H1 (cell line): ENCODE data around the gene CCDC198. TPM values are rescaled to one million over a fixed set of nuclear protein-coding genes. Genes with fewer than 3 reads are reported as not detected.

Experiments
- CTCF ChIA-PET: fragments of 300-600 bp; sonication (Branson Sonifier 250); formaldehyde crosslinking; loops from one replicate; lab custom pipeline; 2021; ENCODE audit not compliant: partially characterized antibody; lab: Charles Lee
- POLR2A ChIA-PET: fragments of 300-600 bp; sonication (Branson Sonifier 250); formaldehyde crosslinking; loops from one replicate; lab custom pipeline; 2021; ENCODE audit warnings: inconsistent platforms; ENCODE audit not compliant: partially characterized antibody; lab: Charles Lee
- DNase-seq, 2 experiments: peaks; one replicate each; pipeline versions ENCODE4 v3.0.0 to v3.0.0-alpha.2; 2010 to 2022; ENCODE audit warnings: low spot score in 2 of 2, low read depth in 1 of 2, mixed read lengths in 1 of 2
- FAIRE-seq: peaks from 2 replicates; lab custom pipeline; 2011; peaks lifted over from hg19 to GRCh38; lab: Jason Lieb, UNC
- H2AFZ ChIP-seq: 2 replicates; pipeline ENCODE4 v1.8.1; 2012; ENCODE audit warnings: low read length, inconsistent platforms
- H2AK5ac ChIP-seq: 2 replicates; pipeline ENCODE4 v1.6.1; 2013; ENCODE audit warnings: low read depth, low read length
- H2BK120ac ChIP-seq: replicated peaks from 2 replicates; pipeline ENCODE3; 2013; ENCODE audit warnings: low read depth, low read length, inconsistent platforms
- H2BK12ac ChIP-seq: 2 replicates; pipeline ENCODE4 v1.6.1; 2013; ENCODE audit warnings: low read depth, low read length
- H2BK15ac ChIP-seq: 2 replicates; pipeline ENCODE4 v1.6.1; 2013; ENCODE audit warnings: low read length
- H2BK20ac ChIP-seq: 2 replicates; pipeline ENCODE4 v1.6.1; 2013; ENCODE audit warnings: low read length
- H2BK5ac ChIP-seq: 2 replicates; pipeline ENCODE4 v1.6.1; 2013; ENCODE audit warnings: low read depth, low read length
- H3K14ac ChIP-seq: 2 replicates; pipeline ENCODE4 v1.6.1; 2013; ENCODE audit warnings: inconsistent platforms; ENCODE audit not compliant: insufficient read length
- H3K18ac ChIP-seq: 2 replicates; pipeline ENCODE4 v1.6.1; 2013; ENCODE audit warnings: low read length; ENCODE audit errors: extremely low read depth
- H3K23ac ChIP-seq: 2 replicates; pipeline ENCODE4 v1.6.1; 2013; ENCODE audit warnings: inconsistent platforms; ENCODE audit not compliant: insufficient read length
- H3K23me2 ChIP-seq: 2 replicates; pipeline ENCODE4 v1.6.1; 2013; ENCODE audit warnings: low read depth, low read length
- H3K27ac ChIP-seq: 2 replicates; pipeline ENCODE4 v1.6.1; 2011; ENCODE audit warnings: low read depth, low read length, inconsistent platforms
- H3K27me3 ChIP-seq, 4 experiments: replicated peaks in 1 of 4; 1 replicate in 1 of 4; 2 replicates in 3 of 4; pipeline versions ENCODE4 v1.6.1 to v1.8.1; 2011 to 2013; ENCODE audit warnings: low read length in 3 of 4, mild to moderate bottlenecking in 3 of 4, inconsistent platforms in 2 of 4, mixed read lengths in 2 of 4, moderate library complexity in 1 of 4; ENCODE audit not compliant: control insufficient read depth in 3 of 4, insufficient read depth in 3 of 4; ENCODE audit errors: extremely low read depth in 1 of 4
- H3K36me3 ChIP-seq, 4 experiments: 2 replicates each; pipeline versions ENCODE4 v1.6.1 to v1.8.1; 2011 to 2013; ENCODE audit warnings: mild to moderate bottlenecking in 4 of 4, low read length in 3 of 4, moderate library complexity in 2 of 4, control low read depth in 1 of 4, inconsistent platforms in 1 of 4; ENCODE audit not compliant: insufficient read depth in 4 of 4, control insufficient read depth in 2 of 4
- H3K4ac ChIP-seq: replicated peaks from 2 replicates; pipeline ENCODE3; 2013; ENCODE audit warnings: low read length, low read depth, mixed read lengths, inconsistent platforms; ENCODE audit not compliant: insufficient read length
- H3K4me1 ChIP-seq, 4 experiments: replicated peaks in 1 of 4; 1 replicate in 1 of 4; 2 replicates in 3 of 4; pipeline versions ENCODE4 v1.6.1 to v1.8.1; 2011 to 2013; ENCODE audit warnings: low read length in 3 of 4, inconsistent platforms in 2 of 4, mixed read lengths in 1 of 4; ENCODE audit not compliant: insufficient read depth in 4 of 4, control insufficient read depth in 3 of 4
- H3K4me2 ChIP-seq, 2 experiments: 2 replicates each; pipeline versions ENCODE4 v1.6.1 to v1.8.1; 2011 to 2013; ENCODE audit warnings: low read depth in 2 of 2, low read length in 2 of 2, control low read depth in 1 of 2, inconsistent platforms in 1 of 2, mild to moderate bottlenecking in 1 of 2; ENCODE audit not compliant: insufficient read depth in 1 of 2
- H3K4me3 ChIP-seq, 4 experiments: fragments of 200-600, 300-600 bp in 1 of 4; sonication (generic), shearing (Covaris generic), sonication (Bioruptor Twin) in 1 of 4; 2 replicates each; pipeline versions ENCODE4 v1.5.1 to v1.8.1; 2011 to 2016; ENCODE audit warnings: low read length in 4 of 4, low read depth in 3 of 4, control low read depth in 2 of 4, inconsistent platforms in 2 of 4, mild to moderate bottlenecking in 2 of 4, mixed read lengths in 1 of 4, moderate library complexity in 1 of 4; ENCODE audit not compliant: insufficient read depth in 2 of 4; ENCODE audit errors: extremely low read depth in 1 of 4
- H3K56ac ChIP-seq: replicated peaks from 2 replicates; pipeline ENCODE3; 2013; ENCODE audit warnings: low read depth, mild to moderate bottlenecking, mixed read lengths, low read length, inconsistent platforms; ENCODE audit not compliant: insufficient read length
- H3K79me1 ChIP-seq: 2 replicates; pipeline ENCODE4 v1.6.1; 2013; ENCODE audit warnings: low read depth, low read length, control low read depth
- H3K79me2 ChIP-seq, 2 experiments: 2 replicates each; pipeline versions ENCODE4 v1.6.1 to v1.8.1; 2012 to 2013; ENCODE audit warnings: low read length in 2 of 2, mild to moderate bottlenecking in 2 of 2, inconsistent platforms in 1 of 2; ENCODE audit not compliant: insufficient read depth in 2 of 2, control insufficient read depth in 1 of 2
- H3K9ac ChIP-seq, 4 experiments: replicated peaks in 1 of 4; 1 replicate in 1 of 4; 2 replicates in 3 of 4; pipeline versions ENCODE4 v1.6.1 to v1.8.1; 2011 to 2013; ENCODE audit warnings: low read depth in 3 of 4, low read length in 3 of 4, control low read depth in 2 of 4, mild to moderate bottlenecking in 2 of 4, moderate library complexity in 2 of 4, inconsistent platforms in 1 of 4; ENCODE audit errors: extremely low read depth in 1 of 4
- H3K9me3 ChIP-seq, 2 experiments: 2 replicates each; pipeline versions ENCODE4 v1.6.1 to v1.8.1; 2012 to 2013; ENCODE audit warnings: mild to moderate bottlenecking in 2 of 2, moderate library complexity in 2 of 2, control low read depth in 1 of 2, inconsistent platforms in 1 of 2, low read depth in 1 of 2, low read length in 1 of 2, mixed read lengths in 1 of 2; ENCODE audit not compliant: insufficient read depth in 2 of 2
- H4K20me1 ChIP-seq, 2 experiments: replicated peaks in 1 of 2; 2 replicates each; pipeline versions ENCODE3 to v1.8.1; 2011 to 2013; ENCODE audit warnings: inconsistent platforms in 2 of 2, low read length in 2 of 2, mild to moderate bottlenecking in 1 of 2; ENCODE audit not compliant: insufficient read depth in 2 of 2, control insufficient read depth in 1 of 2
- H4K5ac ChIP-seq: 2 replicates; pipeline ENCODE4 v1.6.1; 2013; ENCODE audit warnings: low read length, low read depth, mixed read lengths, inconsistent platforms; ENCODE audit not compliant: insufficient read length
- H4K8ac ChIP-seq: 2 replicates; pipeline ENCODE4 v1.8.0; 2013; ENCODE audit warnings: mild to moderate bottlenecking, moderate library complexity, low read length, inconsistent platforms; ENCODE audit not compliant: insufficient read depth; ENCODE audit errors: extremely low read depth
- H4K91ac ChIP-seq: replicated peaks from 2 replicates; pipeline ENCODE3; 2013; ENCODE audit warnings: low read length, mixed read lengths, inconsistent platforms; ENCODE audit not compliant: insufficient read length
- GABPA ChIP-seq: IDR thresholded peaks from 2 replicates; pipeline ENCODE4 v1.6.1; 2011; ENCODE audit warnings: mild to moderate bottlenecking, low read length, moderate library complexity, borderline replicate concordance; ENCODE audit not compliant: insufficient read depth
- HDAC6 ChIP-seq: IDR thresholded peaks from one replicate; pipeline ENCODE4 v1.7.1; 2012; ENCODE audit warnings: low read depth, mild to moderate bottlenecking, inconsistent platforms, low read length, moderate library complexity
- JUND ChIP-seq: IDR thresholded peaks from 2 replicates; pipeline ENCODE4 v1.6.1; 2011; ENCODE audit warnings: mild to moderate bottlenecking, improper control_type of control experiment, low read length
- NRF1 ChIP-seq: IDR thresholded peaks from 2 replicates; pipeline ENCODE4 v1.6.1; 2011; ENCODE audit warnings: mild to moderate bottlenecking, low read depth, low read length, improper control_type of control experiment
- PHF8 ChIP-seq: fragments of 200-600 bp; sonication (generic); conservative IDR thresholded peaks from 2 replicates; pipeline ENCODE4 v1.7.1; 2012; ENCODE audit warnings: low read depth, mild to moderate bottlenecking, inconsistent platforms, low read length, moderate library complexity
- RFX5 ChIP-seq: IDR thresholded peaks from 2 replicates; pipeline ENCODE4 v1.6.1; 2011; ENCODE audit warnings: low read depth, low read length, improper control_type of control experiment, borderline replicate concordance
- RNF2 ChIP-seq: fragments of 200-900, 300-1000 bp; sonication (generic); IDR thresholded peaks from 2 replicates; pipeline ENCODE4 v1.7.1; 2016; ENCODE audit warnings: borderline replicate concordance, low read depth, mild to moderate bottlenecking, antibody characterized with exemption, low read length; ENCODE audit not compliant: poor library complexity, severe bottlenecking; ENCODE audit errors: missing control alignments
- RXRA ChIP-seq: IDR thresholded peaks from 2 replicates; pipeline ENCODE4 v1.6.1; 2011; ENCODE audit warnings: low read depth, mild to moderate bottlenecking, low read length, moderate library complexity; ENCODE audit not compliant: insufficient read depth
- SIRT6 ChIP-seq: IDR thresholded peaks from one replicate; pipeline ENCODE4 v1.7.1; 2012; ENCODE audit warnings: low read length, inconsistent platforms
- SIX5 ChIP-seq: IDR thresholded peaks from 2 replicates; pipeline ENCODE4 v1.6.1; 2011; ENCODE audit warnings: mild to moderate bottlenecking, low read depth, low read length
- SRF ChIP-seq: IDR thresholded peaks from 2 replicates; pipeline ENCODE4 v1.6.1; 2011; ENCODE audit warnings: mild to moderate bottlenecking, low read depth, low read length, moderate library complexity
- SUZ12 ChIP-seq: fragments of 200-600 bp; sonication (generic); IDR thresholded peaks from 2 replicates; pipeline ENCODE4 v1.6.1; 2012; ENCODE audit warnings: mild to moderate bottlenecking, inconsistent platforms, low read length, moderate library complexity, mixed read lengths
- TAF1 ChIP-seq: IDR thresholded peaks from 2 replicates; pipeline ENCODE4 v1.6.1; 2011; ENCODE audit warnings: mild to moderate bottlenecking, low read depth, low read length
- TCF12 ChIP-seq: IDR thresholded peaks from 2 replicates; pipeline ENCODE4 v1.6.1; 2011; ENCODE audit warnings: low read depth, mild to moderate bottlenecking, low read length
- ZNF274 ChIP-seq: IDR thresholded peaks from 2 replicates; pipeline ENCODE4 v1.7.0; 2012; ENCODE audit warnings: low read length, borderline replicate concordance; ENCODE audit errors: extremely low read depth
- WGBS, 2 experiments: shearing (Covaris generic) in 1 of 2; methylation state at CpG; one replicate each; pipeline versions ENCODE4 v1.1.6 to v1.1.7; 2013 to 2015; ENCODE audit warnings: low lambda C conversion rate in 2 of 2, mixed read lengths in 2 of 2, inconsistent platforms in 1 of 2, low coverage in 1 of 2, missing lambda C conversion rate in 1 of 2; ENCODE audit not compliant: insufficient replicate concordance in 2 of 2, insufficient coverage in 1 of 2, insufficient read length in 1 of 2; ENCODE audit errors: extremely low coverage in 1 of 2, missing lambda C conversion rate in 1 of 2; 5-methylcytosine and 5-hydroxymethylcytosine counted together
- polyA plus RNA-seq, 7 experiments: library from polyadenylated mRNA; depleted of rRNA in 3 of 7; stranded (reverse) in 5 of 7; unstranded in 2 of 7; fragments of >200 nt in 5 of 7; fragments of 200-250 nt in 2 of 7; gene quantifications; 1 replicate in 5 of 7; 2 replicates in 1 of 7; 4 replicates in 1 of 7; pipeline versions ENCODE4 v1.2.1 to v1.2.3, GENCODE V29; 2011 to 2013; ENCODE audit warnings: missing spikeins in 2 of 7, mixed read lengths in 2 of 7
- total RNA-seq: library from RNA; stranded (reverse); fragmentation: NEBNext Ultra II Directional; extraction: Animal tissue kit (Norgen Biotek cat#: 25700); gene quantifications from 2 replicates; pipeline ENCODE4 v1.2.1, GENCODE V29; 2021

The CCDC198 gene
- total and polyA plus RNA-seq, 2 of the 8 experiments (the other 6 are each of a cell fraction or from before 2014, with no cell fraction given): not detected

DNA sequence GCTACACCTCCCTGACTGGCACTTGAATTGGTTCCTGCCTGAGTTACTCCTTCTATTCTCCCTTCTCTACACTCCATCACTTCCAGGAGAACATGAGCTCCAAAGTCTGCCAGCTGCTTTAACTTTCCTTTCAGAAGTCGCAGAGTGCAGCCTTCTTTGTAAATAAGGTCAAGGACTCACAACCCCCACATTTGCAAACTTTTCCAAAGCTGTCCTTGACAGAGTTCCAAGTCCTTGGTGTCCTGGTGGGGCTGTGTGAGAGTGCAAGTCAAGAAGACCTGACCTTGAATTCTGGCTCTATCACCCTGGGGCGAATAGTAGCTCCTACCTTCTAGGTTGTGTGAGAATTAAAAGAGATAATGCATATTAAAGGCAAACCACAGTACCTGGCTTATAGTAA lies 15.6 kb downstream of the CCDC198 start:
- Histone ChIP-seq H3K23me2 (no peaks in the 10 kb centered on the region), H3K27me3 (no peaks in the 10 kb centered on the region), H2BK20ac (no peak overlapping the region), H3K56ac (no peak overlapping the region), H2BK15ac (no peak overlapping the region), H3K36me3 (no peaks in the 10 kb centered on the region), H4K91ac (no peak overlapping the region), H4K5ac (no peak overlapping the region), H3K18ac (no peak overlapping the region), H3K14ac (no peak overlapping the region), H3K27ac (no peak overlapping the region), H3K23ac (no peak overlapping the region), H3K79me1 (no peaks in the 10 kb centered on the region), H2AFZ (no peak overlapping the region), H3K4me2 (no peak overlapping the region), H2BK5ac (no peak overlapping the region), H3K4me3 (no peak overlapping the region), H4K8ac (no peak overlapping the region), H4K20me1 (no peaks in the 10 kb centered on the region), H2AK5ac (no peak overlapping the region), H2BK120ac (no peak overlapping the region), H2BK12ac (no peak overlapping the region), H3K9me3 (no peaks in the 10 kb centered on the region), H3K4ac (no peak overlapping the region), H3K79me2 (no peaks in the 10 kb centered on the region), H3K4me1 (no peaks in the 10 kb centered on the region), H3K9ac (no peak overlapping the region)
- FAIRE-seq (no peak), DNase-seq (no peak)
- ChIA-PET POLR2A (no interaction called here), CTCF (interaction anchor here (0.7 to 2.7 kb wide), 6 partner anchors 8 to 691 kb away, joined by 3 to 7 read pairs (median 4); no protein-coding TSS in a partner anchor)
- WGBS, 2 experiments: 93% methylated on average over 2 of the region's 2 CpGs; no CpG with 5 or more reads in 1 of the 2 experiments
- TF ChIP-seq SRF (no peak), SIRT6 (no peak), TAF1 (no peak), RFX5 (no peak), NRF1 (no peak), GABPA (no peak), HDAC6 (no peak), JUND (no peak), ZNF274 (no peak), RNF2 (no peak), RXRA (no peak), TCF12 (no peak), PHF8 (no peak), SUZ12 (no peak), SIX5 (no peak)
